T1000 (cell line): ENCODE results near the gene AKAP10.
A peak's percentile ranks its signal among the peaks of the same experiment; 100 is the strongest.
"Not testable (repeated sequence)": the region's sequence is repeated elsewhere in the genome, so short reads cannot be mapped to it uniquely, and the experiment has no call there.

ENCODE experiments used
- DNase-seq: peaks from one replicate; lab custom pipeline; 2025; ENCODE audit warnings: mixed read lengths; lab: John Stamatoyannopoulos, UW

AKAP10 gene, protein sequence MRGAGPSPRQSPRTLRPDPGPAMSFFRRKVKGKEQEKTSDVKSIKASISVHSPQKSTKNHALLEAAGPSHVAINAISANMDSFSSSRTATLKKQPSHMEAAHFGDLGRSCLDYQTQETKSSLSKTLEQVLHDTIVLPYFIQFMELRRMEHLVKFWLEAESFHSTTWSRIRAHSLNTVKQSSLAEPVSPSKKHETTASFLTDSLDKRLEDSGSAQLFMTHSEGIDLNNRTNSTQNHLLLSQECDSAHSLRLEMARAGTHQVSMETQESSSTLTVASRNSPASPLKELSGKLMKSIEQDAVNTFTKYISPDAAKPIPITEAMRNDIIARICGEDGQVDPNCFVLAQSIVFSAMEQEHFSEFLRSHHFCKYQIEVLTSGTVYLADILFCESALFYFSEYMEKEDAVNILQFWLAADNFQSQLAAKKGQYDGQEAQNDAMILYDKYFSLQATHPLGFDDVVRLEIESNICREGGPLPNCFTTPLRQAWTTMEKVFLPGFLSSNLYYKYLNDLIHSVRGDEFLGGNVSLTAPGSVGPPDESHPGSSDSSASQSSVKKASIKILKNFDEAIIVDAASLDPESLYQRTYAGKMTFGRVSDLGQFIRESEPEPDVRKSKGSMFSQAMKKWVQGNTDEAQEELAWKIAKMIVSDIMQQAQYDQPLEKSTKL

DNA sequence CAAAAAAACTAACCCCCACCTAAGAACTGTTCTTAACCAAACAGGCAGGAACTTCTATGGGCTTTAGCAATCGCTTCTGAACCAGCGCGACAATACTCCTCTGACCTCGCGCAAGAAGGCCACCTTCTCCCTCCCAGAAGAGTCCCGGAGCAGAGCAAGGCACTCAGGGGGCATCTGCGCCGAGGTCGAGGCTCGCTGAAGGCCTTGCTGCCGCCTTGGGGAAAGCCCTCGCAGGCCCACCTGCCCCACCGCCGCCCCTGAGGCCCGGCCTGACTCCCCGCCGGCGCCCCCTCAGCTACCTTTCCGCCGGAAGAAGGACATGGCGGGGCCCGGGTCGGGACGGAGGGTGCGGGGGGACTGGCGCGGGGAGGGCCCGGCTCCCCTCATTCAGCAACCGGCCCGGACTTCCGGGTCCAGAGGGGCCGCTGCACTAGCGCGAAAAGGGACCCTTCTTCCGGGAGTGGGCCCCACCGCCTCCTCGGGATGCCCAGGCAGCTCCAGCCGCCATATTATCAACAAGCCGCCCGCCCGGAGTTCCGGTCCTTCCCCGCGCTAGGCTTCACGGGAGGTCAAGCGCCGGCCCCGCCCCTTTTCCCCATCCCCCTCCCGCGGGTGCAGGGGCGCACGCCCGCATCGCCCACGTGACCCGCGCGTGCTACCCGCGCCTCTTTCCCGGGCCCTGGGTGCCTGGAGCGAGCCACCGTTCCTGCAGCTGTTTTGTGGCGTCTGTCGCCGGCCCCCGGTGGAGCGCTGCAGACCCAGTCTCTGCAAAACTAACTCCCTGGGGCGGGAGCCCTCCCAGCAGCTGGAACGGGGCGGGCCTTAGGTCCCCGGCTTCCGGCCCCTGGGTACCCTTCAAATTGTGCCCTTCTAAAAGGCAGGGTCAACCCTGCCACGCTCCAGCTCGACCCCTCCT lies at the start of gene AKAP10:
AKAP10 (minus strand) TSS at position 536 of the 916 bp plus-strand sequence; CDS start at position 387, 149 bp downstream.
- DNase-seq = peak; percentile 82

DNA sequence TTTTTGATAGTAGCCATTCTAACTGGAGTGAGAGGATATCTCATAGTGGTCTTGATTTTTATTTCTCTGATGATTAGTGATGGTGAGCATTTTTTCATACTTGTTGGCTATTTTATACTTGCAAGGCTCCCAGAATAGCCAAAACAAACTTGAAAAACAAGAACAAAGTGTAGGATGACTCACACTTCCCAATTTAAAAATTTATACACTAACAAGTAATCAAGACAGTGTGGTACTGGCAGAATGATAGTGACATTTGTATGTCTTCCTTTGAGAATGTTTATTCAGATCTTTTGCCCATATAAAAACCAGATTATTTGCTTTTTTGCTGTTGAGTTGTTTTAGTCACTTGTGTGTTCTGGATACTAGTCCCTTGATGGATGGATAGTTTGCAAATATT lies 49.3 kb upstream of the AKAP10 start:
- no peak for DNase-seq

DNA sequence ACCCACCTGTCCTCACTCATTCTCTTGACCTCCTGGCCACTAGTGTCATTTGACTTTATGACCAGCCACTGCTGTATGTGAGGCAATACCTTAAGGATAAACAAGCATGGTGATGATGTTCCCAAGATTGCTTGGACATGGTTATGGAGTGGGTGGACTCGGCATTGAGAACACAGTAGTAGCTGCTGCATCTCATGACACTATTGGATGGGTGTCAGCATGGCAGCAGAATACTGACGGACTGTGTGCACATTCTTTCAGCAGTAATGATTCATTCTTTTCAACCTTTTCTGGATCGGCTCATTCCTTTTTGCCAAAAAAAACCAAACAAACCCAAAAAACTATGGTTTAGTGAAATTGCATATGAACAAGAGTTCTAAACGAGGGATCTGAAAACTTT lies 45.1 kb upstream of the AKAP10 start:
- no peak for DNase-seq

DNA sequence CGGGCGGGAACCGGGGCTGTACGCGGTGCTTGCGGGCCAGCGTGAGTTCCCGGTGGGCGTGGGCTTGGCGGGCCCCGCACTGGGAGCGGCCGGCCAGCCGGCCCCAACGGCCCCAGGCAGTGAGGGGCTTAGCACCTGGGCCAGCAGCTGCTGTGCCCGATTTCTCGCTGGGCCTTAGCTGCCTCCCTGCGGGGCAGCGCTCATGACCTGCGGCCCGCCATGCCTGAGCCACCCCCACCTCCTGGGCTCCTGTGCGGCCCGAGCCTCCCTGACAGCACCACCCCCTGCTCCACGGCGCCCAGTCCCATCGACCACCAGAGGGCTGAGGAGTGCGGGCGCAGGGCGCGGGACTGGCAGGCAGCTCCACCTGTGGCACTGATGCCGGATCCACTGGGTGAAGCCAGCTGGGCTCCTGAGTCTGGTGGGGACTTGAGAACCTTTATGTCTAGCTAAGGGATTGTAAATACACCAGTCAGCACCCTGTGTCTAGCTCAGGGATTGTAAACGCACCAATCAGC lies 38.9 kb upstream of the AKAP10 start:
- not testable (repeated sequence) for DNase-seq

DNA sequence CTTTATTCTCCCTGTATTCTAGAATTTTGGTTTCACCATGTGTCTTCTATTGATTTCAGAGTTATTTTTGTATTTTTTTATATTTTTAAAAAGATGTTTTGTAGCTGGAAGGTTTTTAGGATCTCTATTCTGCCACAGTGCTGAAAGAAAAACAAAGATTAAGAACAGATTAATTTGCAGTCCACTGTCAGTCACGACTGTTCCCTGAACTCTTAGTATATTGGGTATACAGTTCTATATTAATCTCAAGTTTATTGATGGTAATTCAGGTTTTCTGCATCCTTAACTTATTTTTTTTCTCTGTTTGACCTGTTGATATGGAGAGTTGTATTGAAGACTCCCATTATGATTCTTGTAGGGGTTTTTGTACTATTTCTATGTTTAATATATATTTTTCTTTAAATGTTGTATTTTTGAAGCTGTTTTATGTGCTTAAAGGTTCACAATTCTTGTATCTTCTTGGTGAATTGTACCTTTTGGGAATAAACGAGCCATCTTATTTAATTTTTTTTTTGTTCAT lies 34.4 kb upstream of the AKAP10 start:
- DNase-seq = no peak

DNA sequence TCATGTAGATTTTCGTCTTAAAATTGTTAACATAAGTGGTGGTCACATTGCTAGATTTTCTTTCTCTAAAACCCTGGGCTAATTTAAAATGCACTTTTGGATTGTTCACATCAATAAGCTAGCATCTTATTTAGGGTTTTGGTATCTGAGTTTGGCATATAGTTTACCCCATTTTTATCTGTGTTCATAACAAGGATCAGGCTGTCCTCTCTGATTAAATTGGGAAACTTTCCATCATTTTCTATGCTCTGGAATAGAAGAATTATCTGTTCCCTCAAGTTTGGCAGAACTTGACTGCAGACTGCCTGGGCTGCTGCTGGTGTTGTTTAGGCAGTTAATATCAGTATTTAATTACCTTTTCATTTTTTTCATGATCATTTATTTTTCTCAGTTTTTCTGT lies 33.3 kb upstream of the AKAP10 start:
- DNase-seq = no peak

DNA sequence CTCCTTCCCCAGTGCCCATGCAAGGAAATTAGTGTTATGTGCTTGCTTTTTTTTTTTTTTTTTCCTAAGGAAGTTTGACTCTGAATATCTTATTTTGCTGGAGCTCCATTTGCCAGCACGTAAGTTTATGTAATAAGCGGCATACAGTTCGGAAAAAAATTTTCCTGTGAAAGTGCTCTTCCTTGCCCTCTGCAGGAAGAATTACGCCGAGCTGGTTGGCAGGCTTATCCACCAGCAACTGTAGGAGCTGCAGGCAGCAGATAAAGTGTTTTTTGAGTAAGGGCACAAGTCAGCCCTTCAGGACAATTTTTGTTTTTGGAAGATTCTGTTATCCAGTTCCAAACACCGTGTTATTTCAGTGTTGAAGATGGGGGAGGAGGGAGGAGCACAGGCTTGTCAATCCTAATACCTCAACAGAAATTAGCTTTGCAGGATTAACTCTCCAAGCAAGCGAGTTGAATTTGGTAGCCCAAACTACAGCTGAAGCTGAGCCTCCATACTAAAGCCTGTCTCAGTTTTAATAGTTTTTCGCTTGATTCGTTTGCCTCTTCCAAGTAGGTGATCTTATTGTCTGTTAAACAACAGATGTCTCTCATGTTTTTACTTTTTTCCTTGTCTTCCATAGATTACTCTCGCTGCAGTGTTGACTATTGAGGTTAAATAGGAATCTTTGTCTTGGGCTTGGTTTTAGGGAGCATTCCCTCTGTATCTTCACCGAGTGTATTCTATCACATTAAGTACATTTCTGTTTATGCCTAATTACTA lies 32.7 kb upstream of the AKAP10 start:
- DNase-seq = no peak

DNA sequence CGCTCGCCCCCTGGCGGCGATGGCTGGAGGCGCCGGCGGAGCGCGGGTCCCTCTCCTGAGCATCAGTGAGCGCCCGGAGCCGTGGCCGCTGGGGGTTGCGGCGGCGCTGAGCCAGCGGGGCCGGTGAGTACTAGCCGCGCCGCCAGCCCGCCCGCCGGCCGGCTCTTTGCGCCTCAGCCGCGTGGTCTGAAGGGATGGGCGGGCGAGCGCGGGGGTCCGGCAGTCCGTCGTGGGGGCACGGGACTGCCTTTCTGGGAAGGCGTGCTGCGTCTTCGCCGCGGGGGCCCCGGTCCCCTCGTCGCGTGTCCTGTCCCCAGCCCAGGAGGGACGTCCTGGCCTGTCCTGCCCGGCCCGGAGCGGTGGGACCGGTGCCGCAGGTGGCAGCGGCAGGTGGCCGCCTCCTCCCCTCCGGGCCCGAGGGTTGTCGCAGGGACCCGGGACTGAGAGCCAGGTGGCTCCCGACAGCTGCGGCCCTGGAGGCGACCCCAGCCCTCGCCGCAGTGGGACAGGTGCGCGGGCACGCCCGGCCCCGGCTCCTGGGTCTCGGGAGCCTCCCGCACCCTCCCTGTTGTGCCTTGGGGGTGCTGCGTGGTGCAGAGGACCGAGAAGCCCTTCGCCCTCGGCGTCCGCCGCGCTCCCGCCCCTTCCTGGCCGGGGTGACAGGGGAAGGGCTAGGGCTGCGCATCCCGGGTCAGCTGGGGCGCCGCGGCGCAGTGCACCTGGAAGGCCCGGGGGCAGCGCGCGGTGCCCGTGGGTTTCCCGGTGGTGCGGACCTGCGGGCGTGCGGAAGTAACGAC lies 31.9 kb upstream of the AKAP10 start, which contains the start of gene SPECC1:
SPECC1 (plus strand) TSS at position 58 of the 797 bp plus-strand sequence. CDS start 87,293 bp downstream, outside the sequence.
- peak; percentile 81 for DNase-seq

DNA sequence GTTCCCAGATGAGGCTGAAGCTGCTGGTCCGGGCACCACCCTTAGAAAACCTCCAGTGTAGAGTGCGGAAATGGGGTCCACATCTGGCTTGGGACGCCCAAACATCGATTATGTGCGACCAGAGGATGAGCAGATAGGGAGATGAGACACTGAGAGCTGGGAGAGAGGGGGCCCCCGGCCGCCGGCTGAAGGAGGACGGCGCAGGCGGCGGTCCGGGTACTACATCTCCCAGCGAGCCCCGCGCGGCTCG lies 31.3 kb upstream of the AKAP10 start:
- no peak for DNase-seq

DNA sequence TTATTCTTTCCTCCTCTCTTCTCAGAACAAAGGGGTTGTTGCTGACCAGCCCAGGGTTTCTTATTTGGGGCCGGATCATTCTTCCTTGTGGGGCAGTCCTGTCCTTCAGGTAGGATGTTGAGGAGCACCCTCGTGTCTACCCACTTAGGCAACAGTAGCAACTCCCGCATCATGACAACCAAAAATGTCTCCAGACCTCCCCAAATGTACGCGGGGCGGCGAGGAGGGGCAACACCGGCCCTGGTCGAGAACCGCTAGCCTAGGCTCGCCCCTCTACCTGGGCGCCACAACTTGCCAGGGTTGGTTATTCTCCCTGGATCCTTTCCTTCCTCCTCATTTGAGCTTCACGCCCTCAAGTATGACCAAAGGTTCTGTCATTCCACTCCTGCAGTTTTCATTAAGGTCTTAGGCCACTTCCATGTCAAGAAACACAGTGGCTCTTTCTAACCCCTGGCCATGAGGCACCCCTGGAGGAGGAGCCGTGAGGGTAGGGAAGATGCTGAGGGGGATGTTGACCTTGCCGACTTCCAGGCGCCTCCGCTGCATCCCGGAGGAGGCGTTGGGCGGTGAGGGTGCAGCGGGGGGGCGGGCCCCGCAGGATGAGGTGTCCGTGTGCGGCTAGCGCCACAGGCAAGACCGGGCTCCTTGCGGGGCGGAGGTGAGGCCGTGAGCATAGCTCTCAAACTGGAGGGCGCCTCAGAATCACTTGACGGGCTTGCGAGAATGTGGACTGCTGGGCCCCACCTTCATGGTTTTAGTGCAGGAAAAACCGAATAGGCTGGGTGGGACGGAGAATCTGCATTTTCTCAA lies 30.8 kb upstream of the AKAP10 start:
- DNase-seq = no peak

DNA sequence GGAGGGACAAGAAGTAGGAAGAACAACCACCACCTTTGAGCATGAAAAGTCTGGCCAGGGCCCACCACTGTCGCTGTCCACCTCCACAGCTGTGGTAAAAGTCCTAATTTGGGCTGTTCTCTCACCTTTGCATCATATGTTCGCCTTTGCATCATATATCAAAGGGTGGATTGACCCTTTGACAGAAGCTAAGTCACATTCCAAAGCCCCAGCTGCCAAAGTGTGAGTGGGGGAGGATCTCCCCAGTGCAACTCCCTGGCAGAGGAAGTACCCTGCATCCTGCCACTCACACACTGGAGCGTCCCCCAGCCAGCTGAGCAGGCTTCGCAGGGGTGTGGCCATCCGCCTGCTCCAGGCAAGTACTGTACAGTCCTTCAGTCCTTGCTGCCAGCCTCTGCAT lies 18.9 kb upstream of the AKAP10 start:
- DNase-seq = no peak

DNA sequence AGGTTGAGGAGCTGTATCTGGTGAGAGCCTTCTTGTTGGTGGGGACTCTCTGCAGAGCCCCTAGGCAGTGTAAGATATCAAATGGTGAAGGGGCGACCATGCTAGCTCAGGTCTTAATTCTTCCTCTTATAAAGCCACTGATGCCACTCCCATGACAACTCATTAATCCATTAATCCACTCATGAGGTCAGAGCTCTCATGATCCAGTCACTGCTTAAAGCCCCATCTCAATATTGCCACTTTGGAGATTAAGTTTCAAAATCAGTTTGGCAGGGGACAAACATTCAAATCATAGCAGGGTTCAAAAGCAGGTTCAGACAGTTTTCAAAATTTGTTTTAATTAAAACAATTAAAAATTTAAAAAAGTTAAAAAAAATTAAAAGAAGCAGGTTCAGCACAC lies 18.5 kb upstream of the AKAP10 start:
- no peak for DNase-seq

DNA sequence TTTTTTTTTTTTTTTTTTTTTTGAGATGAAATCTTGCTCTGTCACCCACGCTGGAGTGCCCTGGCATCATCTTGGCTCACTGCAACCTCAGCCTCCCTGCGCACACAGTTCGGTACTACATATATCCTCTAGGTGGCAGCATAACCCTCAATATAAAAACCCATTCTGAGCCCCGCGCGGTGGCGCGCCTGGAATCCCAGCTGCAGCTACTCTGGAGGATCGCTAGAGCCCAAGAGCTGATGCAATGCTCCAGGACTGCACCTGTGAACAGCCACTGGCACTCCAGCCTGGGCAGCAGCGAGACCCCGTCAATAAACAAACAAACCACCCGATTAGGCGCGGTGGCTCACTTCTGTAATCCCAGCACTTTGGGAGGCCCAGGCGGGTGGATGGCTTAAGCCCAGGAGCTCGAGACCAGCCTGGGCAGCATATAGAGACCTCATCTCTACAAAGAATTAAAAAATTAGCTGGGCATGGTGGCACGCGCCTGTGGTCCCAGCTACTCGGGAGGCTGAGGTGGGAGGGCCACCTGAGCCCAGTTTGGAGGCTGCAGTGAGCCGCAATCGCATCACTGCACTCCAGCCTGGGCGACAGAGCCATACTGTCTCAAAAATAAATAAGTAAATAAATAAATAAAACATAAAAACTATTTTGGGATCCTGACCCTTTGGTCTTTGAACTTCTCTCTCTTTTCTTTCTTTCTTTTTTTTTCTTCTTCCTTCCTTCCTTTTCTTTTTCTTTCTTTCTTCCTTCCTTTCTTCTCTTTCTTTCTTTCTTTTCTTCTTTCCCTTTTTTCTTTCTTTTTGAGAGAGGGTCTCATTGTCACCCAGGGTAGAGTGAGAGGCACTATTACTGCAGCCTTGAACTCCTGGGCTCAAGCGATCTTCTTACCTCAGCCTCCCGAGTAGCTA lies 15.4 kb upstream of the AKAP10 start:
- peak; percentile 79 for DNase-seq

DNA sequence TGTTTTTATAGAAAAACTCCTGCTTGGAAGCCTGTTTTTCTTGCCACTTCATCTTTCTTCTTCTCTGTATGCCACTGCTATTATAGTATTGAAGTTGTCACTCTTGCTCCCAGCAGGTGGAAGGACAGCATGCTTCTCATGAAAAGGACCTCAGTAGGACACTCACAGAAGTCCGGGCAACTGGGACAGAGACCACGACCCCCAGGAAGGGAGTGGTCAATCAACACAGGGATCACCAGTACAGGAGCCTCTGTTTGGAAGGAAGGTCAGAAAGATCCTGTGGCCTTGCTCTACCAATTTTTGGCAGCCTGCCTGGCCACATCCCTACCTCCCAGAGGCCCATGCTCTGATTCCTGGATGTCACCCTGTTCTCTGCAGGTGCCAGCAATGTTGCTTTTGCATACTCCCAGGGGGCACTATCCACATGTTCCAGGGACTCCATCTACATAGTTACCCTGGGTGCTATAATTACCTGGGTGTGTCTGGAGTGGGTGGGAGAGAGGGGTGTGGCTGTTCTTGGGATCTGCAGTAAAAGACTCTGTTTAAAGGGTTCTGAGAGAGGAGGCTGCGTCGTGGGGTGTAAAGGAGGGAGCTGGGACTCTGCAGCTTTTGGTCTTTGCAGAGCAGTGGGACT lies 13.7 kb upstream of the AKAP10 start:
- DNase-seq = no peak

DNA sequence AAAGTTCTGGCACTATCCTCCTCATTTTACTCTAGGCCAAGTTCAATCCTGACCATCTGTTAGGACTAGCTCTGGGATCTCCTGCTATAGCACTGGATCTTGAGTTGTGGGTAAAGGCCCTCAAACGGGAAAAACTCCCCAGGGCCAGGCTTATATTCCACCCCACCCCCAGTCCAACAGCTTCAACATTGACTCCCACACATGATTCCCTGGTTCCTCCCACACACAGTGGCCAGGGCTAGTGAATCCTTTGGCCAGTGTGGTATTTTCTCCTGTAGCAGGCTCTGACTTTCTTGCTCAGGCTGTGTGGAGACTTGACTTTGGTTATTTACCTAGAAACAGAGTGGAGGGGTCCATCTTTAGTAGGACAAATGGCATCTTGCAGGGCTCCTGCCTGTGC lies 10.3 kb upstream of the AKAP10 start:
- no peak for DNase-seq

DNA sequence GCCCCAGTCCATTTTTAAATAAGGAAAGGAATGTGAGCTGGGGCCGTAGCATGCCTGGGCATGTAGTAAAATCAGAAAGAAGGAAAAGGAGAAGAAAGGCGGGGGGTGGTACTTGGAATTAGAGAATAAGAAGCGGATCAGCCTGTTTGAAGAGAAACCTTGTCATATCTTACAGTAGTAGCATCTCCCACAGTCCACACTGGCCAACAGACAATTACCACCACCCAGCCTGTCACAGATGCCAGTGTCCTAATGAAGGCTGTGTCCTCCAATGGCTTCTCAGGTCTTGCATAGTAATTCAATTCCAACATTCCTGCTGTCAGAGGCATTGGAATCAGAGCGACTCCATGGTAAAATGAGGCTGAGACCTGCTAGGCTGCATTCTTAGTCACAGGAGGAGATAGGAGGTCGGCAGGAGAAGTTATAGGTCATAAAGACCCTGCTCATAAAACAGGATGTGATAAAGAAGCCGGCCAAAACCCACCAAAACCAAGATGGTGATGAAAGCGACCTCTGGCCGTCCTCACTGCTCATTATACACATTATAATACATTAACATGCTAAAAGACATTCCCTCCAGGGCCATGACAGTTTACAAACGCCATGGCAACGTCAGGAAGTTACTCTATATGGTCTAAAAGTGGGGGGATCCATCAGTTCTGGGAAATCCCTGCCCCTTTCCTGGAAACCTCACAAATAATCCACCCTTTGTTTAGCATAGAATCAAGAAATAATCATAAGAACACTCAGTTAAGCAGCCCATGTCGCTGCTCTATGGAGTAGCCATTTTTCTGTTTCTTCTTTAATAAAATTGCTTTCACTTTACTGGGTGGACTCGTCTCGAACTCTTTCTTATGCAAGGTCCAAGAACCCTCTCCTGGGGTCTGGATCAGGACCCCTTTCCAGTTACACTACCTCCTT lies 9.6 kb upstream of the AKAP10 start:
- DNase-seq = no peak
